ENCODE results near the gene NDEL1.

Gene NDEL1

DNA sequence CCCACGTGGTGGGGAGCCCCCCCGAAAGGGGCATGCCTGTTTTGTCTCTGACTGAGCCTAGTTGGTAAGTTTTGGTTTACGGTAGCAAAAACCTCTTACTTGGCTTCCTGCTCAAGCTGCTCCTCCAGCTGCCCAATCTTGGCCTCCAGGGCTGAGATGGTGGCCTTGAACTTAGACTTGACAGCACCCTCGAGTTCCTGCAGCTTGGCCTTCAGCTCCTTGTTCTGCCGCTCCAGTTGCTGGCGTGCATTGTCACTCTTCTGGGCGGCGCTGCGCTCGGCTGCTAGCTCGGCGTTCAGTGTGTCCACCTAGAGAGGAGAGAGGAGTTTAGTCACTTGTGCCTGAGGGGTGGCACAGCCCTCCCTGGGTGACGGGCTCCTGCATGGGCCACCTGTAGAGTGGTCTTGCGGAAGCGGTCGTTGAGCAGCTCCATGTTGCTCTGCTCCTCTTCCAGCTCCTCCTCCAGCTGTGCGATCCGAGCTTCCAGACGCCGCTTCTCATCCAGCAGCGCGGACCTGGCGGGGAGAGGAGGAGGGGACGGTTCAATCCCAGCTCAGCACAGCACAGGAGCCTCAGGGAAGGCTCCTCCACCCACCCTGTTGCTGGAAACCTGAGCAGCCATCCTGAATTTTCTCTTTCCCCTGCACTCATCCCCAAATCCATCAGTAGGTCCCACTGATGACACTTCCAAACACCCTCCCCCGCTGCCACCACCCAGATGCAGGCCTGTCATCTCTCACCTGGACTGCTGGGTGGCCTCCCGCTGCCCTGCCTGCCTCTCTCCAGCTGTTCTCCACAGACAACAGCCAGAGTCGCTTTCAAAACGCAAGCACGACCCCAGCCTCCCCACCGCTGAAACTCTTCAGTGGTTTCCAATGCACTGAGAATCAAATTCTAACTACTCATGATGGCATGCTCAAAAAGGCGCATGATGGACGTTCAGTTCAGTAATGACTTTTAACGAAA, 44.6 kb downstream of the NDEL1 start:
- DNase-seq = no peak

GRCh38 chr17:8481089-8481488, 45.4 kb downstream of the NDEL1 start:
- DNase-seq = no peak

DNA sequence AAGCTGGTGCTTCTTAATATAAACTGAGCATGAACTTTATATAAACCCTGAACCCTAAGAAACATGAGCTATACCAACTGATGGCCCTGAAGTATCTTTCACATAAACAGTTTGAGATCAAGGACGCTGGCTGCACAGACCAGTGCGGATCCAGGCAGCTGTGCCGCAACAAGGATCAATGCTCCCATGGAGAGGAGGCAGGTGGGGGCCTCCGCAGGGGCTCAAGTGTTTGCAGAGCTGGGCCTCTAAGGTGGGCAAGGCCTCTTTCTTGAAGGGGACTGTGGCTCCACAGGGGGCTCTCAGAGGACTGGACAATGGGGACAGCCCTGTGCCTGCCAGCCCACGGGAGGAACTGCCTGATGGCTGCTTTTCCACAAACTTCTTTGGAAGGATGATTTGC, 46.0 kb downstream of the NDEL1 start:
- DNase-seq = no peak

DNA sequence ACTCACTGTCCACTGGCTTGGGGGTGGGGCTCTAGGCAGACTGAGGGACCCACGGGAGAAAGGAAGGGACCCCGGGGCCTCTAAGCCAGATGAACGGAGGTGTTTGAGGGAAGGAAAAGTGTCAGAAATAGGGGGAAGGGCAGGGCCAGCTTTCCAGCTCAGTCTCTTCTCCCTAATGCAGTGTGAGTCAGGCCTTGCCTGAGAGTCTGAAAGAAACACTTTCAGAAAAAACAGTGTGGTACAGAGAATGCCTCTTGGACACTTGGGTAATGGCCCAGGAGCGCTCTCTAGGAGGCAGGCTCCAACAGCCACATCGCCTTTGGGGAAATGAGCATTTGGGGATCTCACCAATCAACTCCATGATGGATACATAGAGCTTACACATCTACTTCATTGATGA, 46.9 kb downstream of the NDEL1 start:
- no peak for DNase-seq

DNA sequence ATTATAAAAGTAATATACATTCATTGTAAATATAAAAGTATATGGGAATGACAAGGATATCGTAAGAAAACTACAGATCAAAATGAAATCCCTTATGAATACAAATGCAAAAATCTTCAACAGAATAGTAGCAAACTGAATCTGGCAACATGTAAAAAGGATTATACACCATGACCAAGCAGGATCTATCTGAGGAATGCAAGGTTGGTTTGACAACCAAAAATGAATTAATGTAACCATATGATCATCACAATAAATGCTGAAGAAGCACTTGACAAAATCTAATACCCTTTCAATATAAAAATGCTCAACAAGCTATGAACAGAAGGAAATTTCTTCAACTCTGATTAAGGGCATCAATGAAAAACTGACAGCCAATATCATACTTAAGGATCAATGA, 48.8 kb downstream of the NDEL1 start:
- no peak for DNase-seq

- no peak for DNase-seq
Measured at GRCh38 chr17:8485491-8485890, 49.8 kb downstream of the NDEL1 start.

- DNase-seq = no peak
Measured at GRCh38 chr17:8487130-8487645, 51.5 kb downstream of the NDEL1 start.

- no peak for DNase-seq
Measured at GRCh38 chr17:8487743-8488142, 52.1 kb downstream of the NDEL1 start.

GRCh38 chr17:8488491-8488890, 52.8 kb downstream of the NDEL1 start:
- no peak for DNase-seq

- no peak for DNase-seq
Measured at GRCh38 chr17:8488901-8489300, 53.2 kb downstream of the NDEL1 start.

DNA sequence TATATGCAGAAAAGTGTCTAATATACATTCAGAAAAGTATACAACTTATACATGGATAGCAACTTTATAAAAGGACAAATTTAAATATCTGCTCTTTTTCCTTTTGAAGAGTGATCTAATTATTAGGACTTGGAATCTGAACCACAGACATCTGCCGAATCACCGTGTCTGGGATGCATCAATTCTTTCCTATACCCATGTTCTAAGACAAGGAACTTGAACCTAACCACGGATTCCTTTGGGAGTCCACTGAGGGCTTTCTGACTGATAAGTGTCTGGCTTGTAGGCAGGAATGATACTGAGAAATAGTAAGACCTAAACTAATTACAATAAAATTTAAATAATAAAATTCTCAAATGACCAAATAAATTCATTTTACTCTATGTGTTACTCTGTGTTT, 54.2 kb downstream of the NDEL1 start:
- no peak for DNase-seq

- DNase-seq = no peak
Measured at GRCh38 chr17:8490256-8491023, 54.8 kb downstream of the NDEL1 start.

DNA sequence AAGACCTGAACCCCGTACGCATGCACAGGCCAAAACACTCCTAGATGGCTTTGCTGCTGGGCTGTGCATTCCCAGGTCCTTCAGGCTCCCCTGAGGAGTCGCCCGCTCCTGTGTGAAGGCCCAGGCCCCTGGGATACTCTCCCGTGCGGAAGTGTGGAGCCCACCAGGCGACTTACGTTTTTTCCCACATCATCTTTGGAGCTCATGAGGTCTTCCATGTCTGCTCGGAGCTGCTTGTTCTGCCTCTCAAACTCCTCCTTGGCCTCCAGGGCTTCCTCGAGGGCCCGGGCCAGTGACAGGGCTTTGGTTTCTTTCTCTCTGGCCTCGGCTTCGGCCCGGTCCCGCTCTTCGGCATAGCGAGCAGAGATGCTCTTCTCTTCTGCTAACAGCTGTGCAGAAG, 56.4 kb downstream of the NDEL1 start:
- no peak for DNase-seq

GRCh38 chr17:8494021-8494420, 58.3 kb downstream of the NDEL1 start:
- no peak for DNase-seq

- DNase-seq = no peak
Measured at GRCh38 chr17:8494506-8495111, 58.9 kb downstream of the NDEL1 start.

DNA sequence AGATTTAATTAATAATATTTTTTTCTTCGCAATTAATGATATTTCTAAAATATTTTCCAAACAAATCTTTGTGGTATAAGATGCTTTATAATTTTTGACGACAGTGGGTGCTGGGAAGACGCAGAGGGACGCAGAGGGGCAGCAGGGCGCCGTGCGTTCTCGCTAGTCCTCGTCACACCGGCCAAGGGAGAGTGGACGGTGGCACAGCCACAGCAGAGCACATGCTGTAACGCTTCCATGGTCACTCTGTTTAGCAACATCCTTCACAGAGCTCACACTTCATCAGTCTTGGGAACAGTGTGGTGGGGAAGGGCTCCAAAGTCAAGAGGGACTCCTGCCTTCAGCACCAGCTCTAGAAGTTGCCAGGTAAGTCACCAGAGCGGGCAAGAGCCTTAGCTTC, 60.4 kb downstream of the NDEL1 start:
- DNase-seq = no peak

- DNase-seq = no peak
Measured at GRCh38 chr17:8499171-8499570, 63.5 kb downstream of the NDEL1 start.

GRCh38 chr17:8499614-8500013, 63.9 kb downstream of the NDEL1 start:
- DNase-seq = no peak

GRCh38 chr17:8500609-8501008, 64.9 kb downstream of the NDEL1 start:
- DNase-seq = no peak

GRCh38 chr17:8502126-8502525, 66.4 kb downstream of the NDEL1 start:
- no peak for DNase-seq

- no peak for DNase-seq
Measured at GRCh38 chr17:8503368-8503767, 67.7 kb downstream of the NDEL1 start.

- DNase-seq = no peak
Measured at GRCh38 chr17:8503807-8504206, 68.1 kb downstream of the NDEL1 start.

DNA sequence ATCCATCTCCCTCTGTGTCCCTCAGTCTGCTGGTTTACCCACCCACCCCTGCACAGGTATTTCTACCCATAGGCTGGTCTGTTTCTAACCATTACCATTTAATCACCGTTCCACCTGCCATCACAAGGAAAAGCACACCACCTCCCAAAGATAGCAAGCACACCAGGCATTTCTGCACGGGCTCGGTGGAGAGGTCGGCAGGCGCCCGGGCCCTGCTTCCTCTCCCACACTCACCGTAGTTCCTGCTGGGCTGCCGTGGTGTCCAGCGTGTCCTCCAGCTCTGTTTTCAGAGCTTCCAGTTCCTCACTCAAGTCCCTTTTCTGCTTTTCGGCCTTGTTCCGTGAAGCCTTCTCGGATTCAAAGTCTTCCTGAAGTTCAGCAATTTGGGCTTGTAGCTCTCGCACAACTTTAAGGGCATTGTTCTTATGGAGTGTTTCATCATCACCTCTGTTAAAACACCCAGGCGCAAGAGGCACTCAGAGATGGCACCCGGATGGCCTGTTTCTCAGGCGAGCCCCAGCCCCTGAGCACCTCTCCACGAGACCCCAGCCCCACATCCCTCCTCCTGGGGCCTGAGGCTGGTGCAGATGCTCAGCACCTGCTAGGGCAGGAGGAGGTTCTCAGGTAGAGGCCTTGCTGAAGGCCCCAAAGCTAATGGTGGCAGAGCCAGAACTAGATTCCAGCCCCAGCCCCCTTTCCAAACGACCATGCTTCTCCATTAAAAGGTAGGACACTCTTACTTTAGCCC, 69.0 kb downstream of the NDEL1 start:
- no peak for DNase-seq

All from CD4-positive, alpha-beta T cell treated with Interleukin-15 for 1 hour (primary cell).